T-helper 2 cell treated with Interferon-gamma antibody and Interleukin-4, amounts not matched to agents 5 μg/mL and 100 μg/mL, for 36 hours (primary cell): Measurements from ENCODE around the gene NMT2.

Experiments used
- DNase-seq: peaks from one replicate; pipeline ENCODE4 v3.0.0; 2021; ENCODE audit warnings: low spot score
- H3K27ac Mint-ChIP-seq: one replicate; pipeline ENCODE4 v1.8.0; 2021; ENCODE audit warnings: mild to moderate bottlenecking, mixed read lengths
- H3K27me3 Mint-ChIP-seq: one replicate; pipeline ENCODE4 v1.8.0; 2021; ENCODE audit warnings: low read depth, mixed read lengths
- H3K36me3 Mint-ChIP-seq: one replicate; pipeline ENCODE4 v1.8.0; 2021; ENCODE audit warnings: low read depth, mixed read lengths
- H3K4me1 Mint-ChIP-seq: one replicate; pipeline ENCODE4 v1.8.0; 2021; ENCODE audit warnings: low read depth, mixed read lengths
- H3K4me3 Mint-ChIP-seq: one replicate; pipeline ENCODE4 v1.8.0; 2022; ENCODE audit warnings: mild to moderate bottlenecking, moderate library complexity, mixed read lengths
- H3K9me3 Mint-ChIP-seq: one replicate; pipeline ENCODE4 v1.8.0; 2021; ENCODE audit warnings: mixed read lengths

The NMT2 gene

GRCh38 chr10:15075421-15075820, 93.1 kb downstream of the NMT2 start:
- no peak for DNase-seq
- Mint-ChIP-seq H3K27ac (no peak overlapping the region), H3K4me3 (no peak overlapping the region)

GRCh38 chr10:15072358-15072757, 96.1 kb downstream of the NMT2 start:
- DNase-seq: no peak
- H3K27me3 Mint-ChIP-seq: peaks cover 4% of the 10 kb centered on the region
- H3K36me3 Mint-ChIP-seq: no peaks in the 10 kb centered on the region
- no peak overlapping the region for H3K4me3 Mint-ChIP-seq
- H3K27ac Mint-ChIP-seq: no peak overlapping the region
- no peaks in the 10 kb centered on the region for H3K4me1 Mint-ChIP-seq
- no peaks in the 10 kb centered on the region for H3K9me3 Mint-ChIP-seq

More at GRCh38 chr10:15075421-15075820, 93.1 kb downstream of the NMT2 start:
- no peaks in the 10 kb centered on the region for H3K4me1 Mint-ChIP-seq
- no peaks in the 10 kb centered on the region for H3K27me3 Mint-ChIP-seq
- H3K36me3 Mint-ChIP-seq: no peaks in the 10 kb centered on the region
- no peaks in the 10 kb centered on the region for H3K9me3 Mint-ChIP-seq

DNA sequence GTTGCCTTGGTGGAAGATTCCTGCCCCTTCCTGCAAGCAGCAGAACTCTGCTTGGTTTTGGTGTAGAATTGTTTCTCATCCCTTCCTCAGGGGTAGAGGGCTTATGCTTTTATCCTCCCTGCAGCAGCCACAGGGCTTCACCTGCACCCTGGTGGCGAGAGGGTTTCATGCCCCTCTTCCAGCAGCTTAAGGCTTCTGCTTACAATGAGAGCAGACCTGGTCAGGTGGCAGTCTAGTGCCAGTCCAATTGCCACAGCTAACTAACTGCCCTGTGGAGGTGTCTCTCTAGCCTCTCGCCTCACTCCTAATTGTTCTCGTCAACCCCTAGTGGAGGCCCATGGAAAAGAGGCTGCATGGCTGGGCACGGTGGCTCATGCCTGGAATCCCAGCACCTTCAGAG, 99.3 kb downstream of the NMT2 start:
- no peaks in the 10 kb centered on the region for H3K36me3 Mint-ChIP-seq
- no peaks in the 10 kb centered on the region for H3K4me1 Mint-ChIP-seq
- H3K4me3 Mint-ChIP-seq: no peak overlapping the region
- peaks cover 9% of the 10 kb centered on the region for H3K27me3 Mint-ChIP-seq
- no peak for DNase-seq
- no peaks in the 10 kb centered on the region for H3K9me3 Mint-ChIP-seq
- no peak overlapping the region for H3K27ac Mint-ChIP-seq

GRCh38 chr10:15068802-15069201, 99.7 kb downstream of the NMT2 start:
- no peak for DNase-seq
- Mint-ChIP-seq H3K4me1 (no peaks in the 10 kb centered on the region), H3K27ac (no peak overlapping the region), H3K36me3 (no peaks in the 10 kb centered on the region), H3K4me3 (no peak overlapping the region), H3K9me3 (no peaks in the 10 kb centered on the region), H3K27me3 (peaks cover 9% of the 10 kb centered on the region)

DNA sequence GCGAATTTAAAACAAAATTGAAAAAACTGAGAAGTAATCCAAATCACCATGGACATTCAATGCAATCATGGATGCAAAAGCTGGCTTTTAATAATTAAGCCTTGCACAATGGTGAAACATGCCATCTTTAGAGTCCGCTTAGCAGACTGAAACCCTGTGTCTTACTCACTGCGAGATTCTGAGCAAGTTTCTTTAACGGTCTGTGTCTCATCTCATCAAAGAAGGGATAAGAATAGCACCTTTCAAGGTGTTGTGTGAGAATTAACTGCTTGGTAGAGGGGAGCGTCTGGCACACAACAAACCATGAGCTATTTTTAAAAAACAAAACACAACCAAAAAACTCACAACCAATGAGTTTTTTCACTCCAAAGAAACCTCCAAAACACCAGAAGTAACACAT, 101.3 kb downstream of the NMT2 start:
- Mint-ChIP-seq H3K4me1 (no peaks in the 10 kb centered on the region), H3K36me3 (no peaks in the 10 kb centered on the region), H3K4me3 (no peak overlapping the region), H3K27me3 (peaks cover 12% of the 10 kb centered on the region), H3K9me3 (no peaks in the 10 kb centered on the region), H3K27ac (no peak overlapping the region)
- no peak for DNase-seq

GRCh38 chr10:15060638-15061037, 107.9 kb downstream of the NMT2 start:
- Mint-ChIP-seq H3K9me3 (peaks cover 11% of the 10 kb centered on the region), H3K4me3 (no peak overlapping the region), H3K36me3 (peaks cover 3% of the 10 kb centered on the region), H3K27me3 (peaks cover 22% of the 10 kb centered on the region), H3K27ac (no peak overlapping the region), H3K4me1 (no peaks in the 10 kb centered on the region)
- DNase-seq: no peak

- H3K4me3 Mint-ChIP-seq: no peak overlapping the region
- peaks cover 3% of the 10 kb centered on the region for H3K36me3 Mint-ChIP-seq
- no peak overlapping the region for H3K27ac Mint-ChIP-seq
- H3K9me3 Mint-ChIP-seq: peaks cover 11% of the 10 kb centered on the region
- no peak for DNase-seq
- no peaks in the 10 kb centered on the region for H3K4me1 Mint-ChIP-seq
- H3K27me3 Mint-ChIP-seq: peaks cover 16% of the 10 kb centered on the region
These were observed 108.6 kb downstream of the NMT2 start for GRCh38 chr10:15059914-15060313.

GRCh38 chr10:15058689-15059088, 109.8 kb downstream of the NMT2 start:
- Mint-ChIP-seq H3K4me1 (no peaks in the 10 kb centered on the region), H3K4me3 (no peak overlapping the region), H3K9me3 (peaks cover 11% of the 10 kb centered on the region)

More at GRCh38 chr10:15058689-15059088, 109.8 kb downstream of the NMT2 start:
- Mint-ChIP-seq H3K36me3 (peaks cover 3% of the 10 kb centered on the region), H3K27me3 (peaks cover 23% of the 10 kb centered on the region), H3K27ac (no peak overlapping the region)
- DNase-seq: no peak
